SK-MEL-5 (cell line): ENCODE data around the gene FBXO40. TPM values are rescaled to one million over a fixed set of nuclear protein-coding genes. Genes with fewer than 3 reads are reported as not detected.
"Not testable (repeated sequence)": the region's sequence is repeated elsewhere in the genome, so short reads cannot be mapped to it uniquely, and the experiment has no call there.

ENCODE experiments used
- DNase-seq: peaks from one replicate; pipeline ENCODE4 v3.0.0-alpha.2; 2016; ENCODE audit warnings: low read depth, low spot score
- in situ Hi-C: cut with HindIII; loops from 2 replicates; pipeline ENCODE4 v1.10.0; 2016; ENCODE audit warnings: low sequenced_read_pairs, high pct_unique_total_duplicates, low pct_unique_long_range_greater_than_20kb
- total RNA-seq: library from RNA; depleted of rRNA; stranded (reverse); fragments of >200 nt; shearing (Covaris generic); gene quantifications from 2 replicates; pipeline ENCODE4 v1.2.3, GENCODE V29; 2014

Gene FBXO40
- total RNA-seq, 1 experiment from 2014 or later = 0.08 TPM

- in situ Hi-C loops, DNase-seq: not testable (repeated sequence)
Measured at GRCh38 chr3:121599900-121600299, 6.7 kb downstream of the FBXO40 start.

- DNase-seq = no peak
- in situ Hi-C loops = no loop called here
Measured at GRCh38 chr3:121601212-121601812, 8.1 kb downstream of the FBXO40 start.

- in situ Hi-C loops = no loop called here
- no peak for DNase-seq
Measured at GRCh38 chr3:121604759-121605158, 11.6 kb downstream of the FBXO40 start.

- in situ Hi-C loops = no loop called here
Measured at GRCh38 chr3:121606106-121606505, 12.9 kb downstream of the FBXO40 start.

GRCh38 chr3:121619691-121620090 is 26.5 kb downstream of the FBXO40 start:
- DNase-seq = no peak
- in situ Hi-C loops = no loop called here

More at GRCh38 chr3:121606106-121606505, 12.9 kb downstream of the FBXO40 start:
- DNase-seq = no peak

- in situ Hi-C loops = no loop called here
- no peak for DNase-seq
Measured at GRCh38 chr3:121621491-121621890, 28.3 kb downstream of the FBXO40 start.

- in situ Hi-C loops = no loop called here
- no peak for DNase-seq
Measured at GRCh38 chr3:121624147-121624899, 31.1 kb downstream of the FBXO40 start.

GRCh38 chr3:121626495-121626894 is 33.3 kb downstream of the FBXO40 start:
- DNase-seq = no peak
- in situ Hi-C loops = no loop called here

GRCh38 chr3:121627211-121627610 is 34.0 kb downstream of the FBXO40 start:
- in situ Hi-C loops = no loop called here
- DNase-seq = no peak

GRCh38 chr3:121627622-121628021 is 34.4 kb downstream of the FBXO40 start:
- no peak for DNase-seq
- in situ Hi-C loops = no loop called here

GRCh38 chr3:121629601-121630000 is 36.4 kb downstream of the FBXO40 start:
- in situ Hi-C loops = no loop called here

GRCh38 chr3:121630355-121630754 is 37.2 kb downstream of the FBXO40 start:
- DNase-seq = no peak
- in situ Hi-C loops = no loop called here

More at GRCh38 chr3:121629601-121630000, 36.4 kb downstream of the FBXO40 start:
- DNase-seq = no peak

- no peak for DNase-seq
- in situ Hi-C loops = no loop called here
Measured at GRCh38 chr3:121637922-121638321, 44.7 kb downstream of the FBXO40 start.

- DNase-seq = no peak
- in situ Hi-C loops = no loop called here
Measured at GRCh38 chr3:121641127-121641526, 47.9 kb downstream of the FBXO40 start.

GRCh38 chr3:121642601-121643314 is 49.6 kb downstream of the FBXO40 start:
- in situ Hi-C loops = no loop called here
- DNase-seq = no peak

- DNase-seq = no peak
- in situ Hi-C loops = no loop called here
Measured at GRCh38 chr3:121645054-121645453, 51.9 kb downstream of the FBXO40 start.

- in situ Hi-C loops = no loop called here
Measured at GRCh38 chr3:121648219-121648958, 55.2 kb downstream of the FBXO40 start.

GRCh38 chr3:121649645-121650044 is 56.5 kb downstream of the FBXO40 start:
- in situ Hi-C loops = no loop called here
- DNase-seq = no peak

More at GRCh38 chr3:121648219-121648958, 55.2 kb downstream of the FBXO40 start:
- no peak for DNase-seq
